ENCODE data around the gene EIF4ENIF1. TPM values are rescaled to one million over a fixed set of nuclear protein-coding genes. Genes with fewer than 3 reads are reported as not detected.

The EIF4ENIF1 gene
- total and polyA plus RNA-seq, 2 experiments from 2014 or later: 10.8 to 13.4 TPM

DNA sequence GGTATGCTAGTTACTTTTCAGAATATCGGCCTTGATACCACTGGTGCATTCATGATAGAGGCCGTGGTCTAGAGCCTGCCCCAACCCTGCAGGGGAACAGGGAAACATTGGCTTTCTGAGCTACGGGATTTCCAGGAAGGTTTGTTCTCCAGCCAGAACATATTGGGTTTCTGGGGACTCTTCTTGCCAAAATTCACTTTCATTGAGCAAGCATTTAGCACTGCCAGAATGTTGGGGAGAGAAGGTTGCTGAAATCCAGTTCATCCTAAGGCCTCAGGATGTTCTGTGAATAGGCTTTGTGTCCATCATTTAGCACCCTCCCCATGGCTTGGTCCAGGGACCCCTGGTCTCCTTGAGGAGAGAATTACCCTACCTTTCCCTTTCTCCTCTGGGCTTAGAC is 53.5 kb downstream of the EIF4ENIF1 start:
- H4K20me1 ChIP-seq (replicated peaks; ENCODE audit: insufficient read depth): peaks cover 9% of the 10 kb centered on the region; the same call in 1 of the 2 replicates
- H3K27me3 ChIP-seq (ENCODE audit: insufficient read depth): no peaks in the 10 kb centered on the region
- no peaks in the 10 kb centered on the region for H3K4me1 Mint-ChIP-seq
- peaks cover 85% of the 10 kb centered on the region for H3K36me3 Mint-ChIP-seq (ENCODE audit: low read depth)
- no peak overlapping the region for H3K4me3 ChIP-seq
- no peak for ATAC-seq
- no peaks in the 10 kb centered on the region for H3K4me1 ChIP-seq (ENCODE audit: insufficient read depth)
- no peak overlapping the region for H3K27ac Mint-ChIP-seq
- no peak overlapping the region for H3K4me2 ChIP-seq
- no peak overlapping the region for H3K4me3 Mint-ChIP-seq
- TF ChIP-seq ZNF331 (CRISPR knock-in tag; IDR thresholded peaks at IDR 0.05; ENCODE audit: low read depth): no peak
- no peak for TF ChIP-seq NANOG (IDR thresholded peaks at IDR 0.05; ENCODE audit: borderline replicate concordance)
- TF ChIP-seq JUNB (IDR thresholded peaks at IDR 0.05; ENCODE audit: unreplicated experiment): no peak
- no peak for TF ChIP-seq CREB1 (CRISPR knock-in tag; IDR thresholded peaks at IDR 0.05; ENCODE audit: low read depth)
- TF ChIP-seq REST (IDR thresholded peaks at IDR 0.05; ENCODE audit: unreplicated experiment): no peak
- no peak for TF ChIP-seq EZH2 (IDR thresholded peaks at IDR 0.05; ENCODE audit: low read depth, unreplicated experiment)
- TF ChIP-seq, protein P1, sequence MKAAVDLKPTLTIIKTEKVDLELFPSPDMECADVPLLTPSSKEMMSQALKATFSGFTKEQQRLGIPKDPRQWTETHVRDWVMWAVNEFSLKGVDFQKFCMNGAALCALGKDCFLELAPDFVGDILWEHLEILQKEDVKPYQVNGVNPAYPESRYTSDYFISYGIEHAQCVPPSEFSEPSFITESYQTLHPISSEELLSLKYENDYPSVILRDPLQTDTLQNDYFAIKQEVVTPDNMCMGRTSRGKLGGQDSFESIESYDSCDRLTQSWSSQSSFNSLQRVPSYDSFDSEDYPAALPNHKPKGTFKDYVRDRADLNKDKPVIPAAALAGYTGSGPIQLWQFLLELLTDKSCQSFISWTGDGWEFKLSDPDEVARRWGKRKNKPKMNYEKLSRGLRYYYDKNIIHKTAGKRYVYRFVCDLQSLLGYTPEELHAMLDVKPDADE (IDR thresholded peaks at IDR 0.05): no peak
- no peak for TF ChIP-seq POLR2AphosphoS5 (IDR thresholded peaks at IDR 0.05; ENCODE audit: low read depth)
- TF ChIP-seq ZNF462 (CRISPR knock-in tag; IDR thresholded peaks at IDR 0.05): no peak
- no peak for TF ChIP-seq ZNF114 (CRISPR knock-in tag; IDR thresholded peaks at IDR 0.05)
- TF ChIP-seq, protein P2, sequence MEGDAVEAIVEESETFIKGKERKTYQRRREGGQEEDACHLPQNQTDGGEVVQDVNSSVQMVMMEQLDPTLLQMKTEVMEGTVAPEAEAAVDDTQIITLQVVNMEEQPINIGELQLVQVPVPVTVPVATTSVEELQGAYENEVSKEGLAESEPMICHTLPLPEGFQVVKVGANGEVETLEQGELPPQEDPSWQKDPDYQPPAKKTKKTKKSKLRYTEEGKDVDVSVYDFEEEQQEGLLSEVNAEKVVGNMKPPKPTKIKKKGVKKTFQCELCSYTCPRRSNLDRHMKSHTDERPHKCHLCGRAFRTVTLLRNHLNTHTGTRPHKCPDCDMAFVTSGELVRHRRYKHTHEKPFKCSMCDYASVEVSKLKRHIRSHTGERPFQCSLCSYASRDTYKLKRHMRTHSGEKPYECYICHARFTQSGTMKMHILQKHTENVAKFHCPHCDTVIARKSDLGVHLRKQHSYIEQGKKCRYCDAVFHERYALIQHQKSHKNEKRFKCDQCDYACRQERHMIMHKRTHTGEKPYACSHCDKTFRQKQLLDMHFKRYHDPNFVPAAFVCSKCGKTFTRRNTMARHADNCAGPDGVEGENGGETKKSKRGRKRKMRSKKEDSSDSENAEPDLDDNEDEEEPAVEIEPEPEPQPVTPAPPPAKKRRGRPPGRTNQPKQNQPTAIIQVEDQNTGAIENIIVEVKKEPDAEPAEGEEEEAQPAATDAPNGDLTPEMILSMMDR (conservative IDR thresholded peaks at IDR 0.05; ENCODE audit: low read depth in 2 of 2): no peak
- TF ChIP-seq STAT1 (IDR thresholded peaks at IDR 0.05; ENCODE audit: unreplicated experiment): no peak
- 0 out of 2 replicates have a peak overlapping the region, but pooled peaks have one; percentile 42 for H3K27ac ChIP-seq (ENCODE audit: low read depth)
- H2AFZ ChIP-seq: no peak overlapping the region
- no peaks in the 10 kb centered on the region for H3K9me2 ChIP-seq (ENCODE audit: insufficient read depth)
- no peaks in the 10 kb centered on the region for H3K9me3 Mint-ChIP-seq
- peaks cover 36% of the 10 kb centered on the region for H3K36me3 ChIP-seq (ENCODE audit: insufficient read depth)
- 0 out of 2 replicates have a peak, but pooled peaks cover 4% of the 10 kb centered on the region for H3F3A ChIP-seq (replicated peaks; ENCODE audit: low read depth)
- H3K27me3 Mint-ChIP-seq (ENCODE audit: insufficient read depth, low read depth, poor library complexity): peaks cover 6% of the 10 kb centered on the region
- no peaks in the 10 kb centered on the region for H3K79me2 ChIP-seq (replicated peaks; ENCODE audit: insufficient read depth)
- DNase-seq (ENCODE audit: low spot score): no peak
